Measurements from ENCODE around the gene MARS1. TPM values are rescaled to one million over a fixed set of nuclear protein-coding genes. Genes with fewer than 3 reads are reported as not detected.

Gene MARS1
- total RNA-seq, 1 experiment from 2014 or later: 209 TPM

GRCh38 chr12:57472391-57472790 is 15.5 kb upstream of the MARS1 start:
- Histone ChIP-seq H3K9me2 (replicated peaks; ENCODE audit: low read length) (no peaks in the 10 kb centered on the region), H3K4me1 (ENCODE audit: insufficient read depth, low read length) (no peaks in the 10 kb centered on the region), H4K20me1 (ENCODE audit: low read length) (no peaks in the 10 kb centered on the region), H3K27me3 (ENCODE audit: low read length) (peaks cover 78% of the 10 kb centered on the region), H3K4me3 (ENCODE audit: low read length) (no peak overlapping the region), H3K4me2 (ENCODE audit: low read length) (no peak overlapping the region), H3F3A (ENCODE audit: low read length, unreplicated experiment) (no peaks in the 10 kb centered on the region), H3K9ac (ENCODE audit: low read length) (no peak overlapping the region), H3K27ac (ENCODE audit: low read length) (no peak overlapping the region), H3K79me2 (ENCODE audit: low read length) (no peaks in the 10 kb centered on the region), H2AFZ (ENCODE audit: low read length) (no peak overlapping the region), H3K9me3 (ENCODE audit: low read length) (no peaks in the 10 kb centered on the region), H3K36me3 (ENCODE audit: low read depth, low read length) (no peaks in the 10 kb centered on the region)
- no peak for DNase-seq
- CTCF ChIA-PET: no interaction called here
- intact Hi-C loops (cut with micrococcal nuclease): no loop called here
- TF ChIP-seq CTCF (conservative IDR thresholded peaks at IDR 0.05; ENCODE audit: low read depth, low read length): no peak
- POLR2A ChIA-PET (ENCODE audit: unreplicated experiment): no interaction called here
- no peak for ATAC-seq
- BruUV-seq (replicated peaks): no TSS peak

- Histone ChIP-seq H3K4me2 (ENCODE audit: low read length) (no peak overlapping the region), H3K27me3 (ENCODE audit: low read length) (peaks cover 68% of the 10 kb centered on the region), H3K79me2 (ENCODE audit: low read length) (no peaks in the 10 kb centered on the region), H3K9ac (ENCODE audit: low read length) (no peak overlapping the region), H4K20me1 (ENCODE audit: low read length) (no peaks in the 10 kb centered on the region), H3F3A (ENCODE audit: low read length, unreplicated experiment) (no peaks in the 10 kb centered on the region), H3K36me3 (ENCODE audit: low read depth, low read length) (no peaks in the 10 kb centered on the region), H3K4me1 (ENCODE audit: insufficient read depth, low read length) (no peaks in the 10 kb centered on the region), H3K4me3 (ENCODE audit: low read length) (no peak overlapping the region), H3K9me3 (ENCODE audit: low read length) (no peaks in the 10 kb centered on the region), H2AFZ (ENCODE audit: low read length) (no peak overlapping the region), H3K9me2 (replicated peaks; ENCODE audit: low read length) (no peaks in the 10 kb centered on the region), H3K27ac (ENCODE audit: low read length) (no peak overlapping the region)
- TF ChIP-seq EZH2phosphoT487 (IDR thresholded peaks at IDR 0.05; ENCODE audit: borderline replicate concordance, low read length) (no peak), EZH2 (IDR thresholded peaks at IDR 0.05; ENCODE audit: low read length, unreplicated experiment) (no peak), CTCF (conservative IDR thresholded peaks at IDR 0.05; ENCODE audit: low read depth, low read length) (no peak)
- intact Hi-C loops (cut with micrococcal nuclease): no loop called here
- ChIA-PET CTCF (no interaction called here), POLR2A (ENCODE audit: unreplicated experiment) (no interaction called here)
- DNase-seq: no peak
- no TSS peak for BruUV-seq (replicated peaks)
- ATAC-seq: no peak
These were observed 14.5 kb upstream of the MARS1 start for GRCh38 chr12:57473392-57473791.

GRCh38 chr12:57473886-57474285 is 14.0 kb upstream of the MARS1 start:
- Histone ChIP-seq H2AFZ (ENCODE audit: low read length) (no peak overlapping the region), H4K20me1 (ENCODE audit: low read length) (no peaks in the 10 kb centered on the region), H3F3A (ENCODE audit: low read length, unreplicated experiment) (no peaks in the 10 kb centered on the region), H3K9me3 (ENCODE audit: low read length) (no peaks in the 10 kb centered on the region), H3K4me1 (ENCODE audit: insufficient read depth, low read length) (no peaks in the 10 kb centered on the region), H3K9me2 (replicated peaks; ENCODE audit: low read length) (no peaks in the 10 kb centered on the region), H3K79me2 (ENCODE audit: low read length) (no peaks in the 10 kb centered on the region), H3K27ac (ENCODE audit: low read length) (no peak overlapping the region), H3K36me3 (ENCODE audit: low read depth, low read length) (no peaks in the 10 kb centered on the region), H3K27me3 (ENCODE audit: low read length) (peaks cover 66% of the 10 kb centered on the region), H3K4me3 (ENCODE audit: low read length) (no peak overlapping the region), H3K4me2 (ENCODE audit: low read length) (no peak overlapping the region), H3K9ac (ENCODE audit: low read length) (no peak overlapping the region)
- ATAC-seq (no peak), DNase-seq (no peak)
- TF ChIP-seq CTCF (conservative IDR thresholded peaks at IDR 0.05; ENCODE audit: low read depth, low read length): no peak
- no peak for TF ChIP-seq EZH2 (IDR thresholded peaks at IDR 0.05; ENCODE audit: low read length, unreplicated experiment)
- no peak for TF ChIP-seq EZH2phosphoT487 (IDR thresholded peaks at IDR 0.05; ENCODE audit: borderline replicate concordance, low read length)
- CTCF ChIA-PET: no interaction called here
- intact Hi-C loops (cut with micrococcal nuclease): no loop called here
- POLR2A ChIA-PET (ENCODE audit: unreplicated experiment): no interaction called here
- BruUV-seq (replicated peaks): no TSS peak
